Transverse colon (tissue), 4 donors: ENCODE data around the gene ATP5PF.

Experiments used
- CTCF ChIP-seq, 5 experiments: fragments of 200-600 bp in 3 of 5; fragments of 450-650 bp in 2 of 5; sonication (generic) in 3 of 5; IDR thresholded peaks; 1 replicate in 2 of 5; 2 replicates in 3 of 5; pipeline ENCODE4 v1.5.1; 2016 to 2017; ENCODE audit warnings: antibody characterized with exemption in 5 of 5, inconsistent platforms in 3 of 5, mild to moderate bottlenecking in 2 of 5, moderate library complexity in 1 of 5
- POLR2A ChIP-seq: fragments of 450-650 bp; IDR thresholded peaks from one replicate; pipeline ENCODE4 v1.6.1; 2016; ENCODE audit warnings: antibody characterized with exemption, mild to moderate bottlenecking, moderate library complexity
- POLR2AphosphoS5 ChIP-seq, 3 donors: sonication (generic); formaldehyde crosslinking; IDR thresholded peaks; one replicate each; pipeline ENCODE4 v1.6.1; 2016; ENCODE audit warnings: antibody characterized with exemption in 3 of 3

GRCh38 chr21:25708467-25709065 is 26.1 kb downstream of the ATP5PF start:
- TF ChIP-seq CTCF (IDR thresholded peaks at IDR 0.05), result peak; percentile 71 to 84 (median 78)
- TF ChIP-seq POLR2AphosphoS5 (IDR thresholded peaks at IDR 0.05), result no peak
- no peak for TF ChIP-seq POLR2A
